Fibroblast of peridontal ligament (primary cell): ENCODE measurements around the gene AAK1.
"Not testable (repeated sequence)": the region's sequence is repeated elsewhere in the genome, so short reads cannot be mapped to it uniquely, and the experiment has no call there.

Experiments
- DNase-seq: peaks from one replicate; pipeline ENCODE4 v3.0.0-alpha.2; 2010; ENCODE audit errors: extremely low read depth

AAK1 gene

GRCh38 chr2:69643602-69644505 is at the start of gene AAK1:
Gene AAK1 (minus strand): TSS chr2:69643739. CDS start chr2:69643040, 699 bp downstream.
- peak; percentile 86 for DNase-seq

- peak; percentile 61 for DNase-seq
Observed at GRCh38 chr2:69692424-69692823, 48.9 kb upstream of the AAK1 start.

GRCh38 chr2:69689969-69690368 is 46.4 kb upstream of the AAK1 start:
- no peak for DNase-seq

GRCh38 chr2:69689466-69689865 is 45.9 kb upstream of the AAK1 start:
- no peak for DNase-seq

- DNase-seq: no peak
Observed at GRCh38 chr2:69687971-69688611, 44.6 kb upstream of the AAK1 start.

GRCh38 chr2:69686813-69687212 is 43.3 kb upstream of the AAK1 start:
- DNase-seq: no peak

- DNase-seq: peak; percentile 48
Observed at GRCh38 chr2:69685321-69686048, 41.9 kb upstream of the AAK1 start.

GRCh38 chr2:69683170-69683971 is 39.8 kb upstream of the AAK1 start:
- DNase-seq: peak; percentile 67

GRCh38 chr2:69682525-69682924 is 39.0 kb upstream of the AAK1 start:
- no peak for DNase-seq

GRCh38 chr2:69680001-69680675 is 36.6 kb upstream of the AAK1 start:
- no peak for DNase-seq

- no peak for DNase-seq
Observed at GRCh38 chr2:69677914-69678313, 34.4 kb upstream of the AAK1 start.

- no peak for DNase-seq
Observed at GRCh38 chr2:69676146-69676545, 32.6 kb upstream of the AAK1 start.

GRCh38 chr2:69674316-69674670 is 30.8 kb upstream of the AAK1 start:
- no peak for DNase-seq

GRCh38 chr2:69673098-69673497 is 29.6 kb upstream of the AAK1 start:
- DNase-seq: not testable (repeated sequence)

- DNase-seq: no peak
Observed at GRCh38 chr2:69669666-69670065, 26.1 kb upstream of the AAK1 start.

- DNase-seq: no peak
Observed at GRCh38 chr2:69668598-69668997, 25.1 kb upstream of the AAK1 start.

GRCh38 chr2:69667805-69668382 is 24.4 kb upstream of the AAK1 start:
- no peak for DNase-seq

- no peak for DNase-seq
Observed at GRCh38 chr2:69665152-69665551, 21.6 kb upstream of the AAK1 start.

- DNase-seq: no peak
Observed at GRCh38 chr2:69663860-69664259, 20.3 kb upstream of the AAK1 start.

- not testable (repeated sequence) for DNase-seq
Observed at GRCh38 chr2:69662547-69662946, 19.0 kb upstream of the AAK1 start.

- DNase-seq: no peak
Observed at GRCh38 chr2:69660637-69661036, 17.1 kb upstream of the AAK1 start.
